Activated CD8-positive, alpha-beta memory T cell treated with anti-CD3 and anti-CD28 coated beads, Interleukin-2, amount 50 U/mL, for 24 hours (primary cell): ENCODE data around the gene SULT1E1.

Experiments
- DNase-seq: peaks from one replicate; pipeline ENCODE4 v3.0.0-alpha.2; 2020; ENCODE audit errors: extremely low read depth

SULT1E1 gene

DNA sequence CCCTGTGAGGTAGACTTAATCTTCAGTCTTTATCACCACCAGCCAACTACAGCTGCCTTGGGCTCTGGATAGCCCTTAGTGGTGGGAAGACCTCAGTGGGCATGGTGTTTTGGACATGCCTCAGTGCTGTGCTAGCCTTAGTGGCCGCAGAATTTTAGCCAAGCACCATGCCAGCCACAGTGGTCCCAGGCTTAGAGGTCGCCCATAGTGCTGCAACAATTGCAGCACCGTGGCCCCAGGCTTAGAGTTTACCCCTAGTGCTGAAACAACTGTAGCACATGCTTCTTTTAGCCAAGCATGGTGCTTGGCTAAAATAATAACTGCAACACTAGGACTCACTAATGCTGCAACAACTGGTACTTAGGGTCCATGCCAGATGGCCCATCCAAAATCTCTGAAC lies 60.6 kb downstream of the SULT1E1 start:
- DNase-seq, result no peak

DNA sequence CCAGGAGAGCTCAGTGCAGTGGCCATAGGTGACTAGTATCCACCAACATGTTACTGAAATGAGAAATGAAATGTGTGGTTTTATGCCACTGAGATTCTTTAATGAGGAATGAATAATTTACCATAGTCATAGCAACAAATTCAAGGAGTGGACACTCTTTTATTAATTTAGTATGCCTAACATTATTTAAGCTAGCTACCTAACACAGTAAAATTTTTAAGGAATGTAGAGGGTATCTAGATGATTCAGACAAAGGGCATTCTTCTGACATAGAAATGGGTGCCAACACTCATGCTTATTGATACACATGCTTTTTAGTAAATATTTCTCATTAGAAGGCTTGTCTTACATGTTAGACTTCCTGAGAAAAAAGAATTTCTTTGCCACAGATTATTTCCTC lies 66.2 kb downstream of the SULT1E1 start:
- no peak for DNase-seq
